HG03432 (cell line): ENCODE results near the gene IL12RB2.

ENCODE experiments used
- ATAC-seq: cut with Tn5 transposase; IDR thresholded peaks from one replicate; pipeline ENCODE4 v1.9.1; 2021; ENCODE audit warnings: mild to moderate bottlenecking, moderate library complexity; ENCODE audit not compliant: unreplicated experiment

IL12RB2 gene

DNA sequence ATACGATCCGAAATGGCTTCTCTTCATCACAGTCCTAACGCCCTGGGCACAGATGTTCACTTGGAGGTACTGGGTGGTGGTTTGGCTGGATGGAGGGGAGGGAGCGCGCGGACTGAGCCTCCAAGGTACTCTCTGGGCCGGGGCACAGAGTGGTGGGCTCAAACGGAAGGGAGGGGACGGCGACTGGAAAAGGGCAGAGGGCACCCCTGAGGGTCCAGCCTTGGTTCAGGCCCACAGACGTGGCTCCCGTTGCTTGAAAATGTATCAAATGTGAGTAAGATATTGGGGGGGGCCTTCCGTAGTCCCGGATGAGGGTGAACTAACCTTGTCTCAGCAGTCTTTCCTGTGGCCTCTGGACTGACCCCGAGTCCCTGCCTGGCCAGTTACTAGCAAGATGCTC is 463 bp downstream of the IL12RB2 start:
- peak; percentile 15 for ATAC-seq

DNA sequence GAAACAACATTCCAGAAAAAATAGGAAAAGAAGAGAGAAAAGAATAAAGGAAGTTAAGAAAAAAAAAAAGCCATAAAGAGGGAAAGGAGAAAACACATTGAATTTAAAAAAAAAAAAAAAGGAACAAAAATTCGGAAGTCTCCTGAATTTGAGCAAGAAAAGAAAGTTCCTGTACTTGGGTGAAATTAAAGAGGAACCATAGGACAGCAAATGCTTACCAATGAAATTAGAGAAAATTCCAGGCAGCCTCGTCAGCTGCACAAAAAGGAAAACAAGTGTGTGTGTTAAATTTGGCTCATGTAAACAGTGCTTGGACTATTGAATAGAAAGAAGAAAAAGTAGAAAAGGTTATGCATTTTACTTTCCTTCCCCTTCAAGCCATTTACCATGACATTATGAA is 4.9 kb downstream of the IL12RB2 start:
- no peak for ATAC-seq

DNA sequence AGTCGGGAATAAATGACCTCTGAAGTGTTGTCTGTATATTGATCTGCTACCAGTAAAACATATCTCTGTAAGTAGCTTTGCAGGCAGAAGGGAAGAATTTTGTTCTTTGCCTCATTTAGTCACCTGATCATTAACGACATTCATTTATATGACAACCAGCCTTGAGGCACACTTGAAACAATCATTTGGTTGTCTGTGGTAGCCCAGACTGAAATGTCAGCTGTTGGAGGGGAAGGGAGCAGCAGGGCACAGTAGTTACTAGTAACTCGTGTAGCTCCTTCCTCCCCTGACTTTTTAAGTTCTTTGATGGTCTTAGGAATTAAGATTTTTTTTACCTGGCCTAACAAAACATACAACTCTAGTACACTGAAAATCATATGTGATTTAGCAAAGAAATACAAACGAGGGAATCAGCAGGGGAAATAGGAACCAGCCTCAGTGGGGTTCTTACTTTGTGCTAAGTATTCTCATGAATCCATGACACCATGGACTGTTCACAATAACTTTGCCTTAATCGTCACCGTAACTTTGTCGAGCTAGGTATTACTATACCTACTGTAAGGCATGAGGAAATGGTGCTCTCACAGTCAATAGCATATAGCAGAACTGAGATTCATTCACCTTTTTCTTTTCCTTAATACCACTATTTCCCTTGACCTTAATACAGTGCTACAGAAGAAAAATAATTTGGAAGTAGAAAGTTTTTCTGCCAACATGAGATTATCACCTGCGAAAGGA is 6.4 kb downstream of the IL12RB2 start:
- ATAC-seq: no peak

DNA sequence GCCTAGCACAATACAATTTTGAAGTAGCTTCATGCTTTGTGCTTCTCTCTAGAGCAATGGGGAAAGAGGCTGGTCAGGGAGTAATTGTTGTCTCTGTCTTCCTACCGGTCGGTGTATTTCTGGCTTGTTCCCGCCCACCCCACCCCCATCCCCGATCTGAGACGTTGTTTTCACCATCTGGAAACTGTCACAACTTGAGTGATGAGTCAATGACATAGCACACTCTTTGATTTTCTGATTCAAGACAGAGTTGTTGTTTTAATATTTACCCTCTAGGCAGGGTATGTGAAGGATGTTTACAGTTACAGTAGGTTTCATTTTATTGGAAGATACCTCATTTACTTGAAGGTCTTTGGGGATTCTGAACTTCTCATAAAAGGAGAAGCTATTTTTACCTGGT is 7.0 kb downstream of the IL12RB2 start:
- ATAC-seq: no peak

DNA sequence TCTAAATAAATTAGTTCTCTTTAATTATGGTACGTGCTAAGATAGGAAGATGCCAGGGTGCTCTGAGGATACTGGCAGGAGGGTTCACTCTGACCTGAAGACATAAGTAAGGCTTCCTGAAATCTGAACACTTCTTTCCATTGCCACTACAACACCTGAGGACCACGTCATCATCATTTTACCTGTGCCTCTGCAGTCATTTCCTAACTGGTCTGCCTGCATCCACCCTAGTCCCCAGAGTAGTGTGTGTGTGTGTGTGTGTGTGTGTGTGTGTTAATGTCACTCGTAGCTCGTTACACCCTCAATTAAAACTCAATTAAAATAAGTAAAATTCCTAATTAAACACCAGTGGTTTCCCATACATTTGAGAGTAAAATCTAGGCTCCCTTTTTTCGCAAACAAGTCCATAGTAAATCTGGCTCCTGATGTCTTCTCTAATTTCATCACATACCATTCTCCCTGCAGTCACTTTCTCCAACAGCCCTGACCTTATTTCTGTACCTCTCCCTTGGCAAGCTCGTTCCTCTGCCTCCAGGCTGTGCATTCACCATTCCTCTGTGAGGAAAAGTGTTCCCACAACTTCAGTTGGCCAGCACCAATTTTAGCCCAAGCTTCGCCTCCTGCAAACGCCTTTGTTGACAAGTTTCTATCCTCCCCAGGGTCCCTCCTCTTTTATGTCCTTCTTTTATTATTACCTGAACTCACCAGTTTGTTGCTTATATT is 8.7 kb downstream of the IL12RB2 start:
- ATAC-seq: no peak

DNA sequence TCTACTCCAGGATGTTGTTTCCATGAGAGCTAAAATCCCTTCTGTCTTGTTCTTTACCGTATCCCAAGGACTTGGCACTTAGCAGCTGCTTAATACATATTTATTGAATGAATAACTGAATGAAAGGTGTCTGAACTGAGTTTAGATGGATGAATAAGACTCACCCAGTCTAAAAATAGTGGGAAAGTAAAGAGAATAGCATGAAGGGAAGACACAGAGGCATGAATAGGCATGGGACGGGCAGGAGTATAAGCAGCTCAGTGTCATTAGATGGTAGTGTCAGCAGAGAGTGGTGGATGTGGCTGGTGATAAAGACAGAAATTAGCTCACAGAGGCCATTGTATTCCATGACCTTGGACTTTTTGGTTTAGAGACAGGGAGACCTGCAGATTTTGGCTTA is 9.2 kb downstream of the IL12RB2 start:
- no peak for ATAC-seq

DNA sequence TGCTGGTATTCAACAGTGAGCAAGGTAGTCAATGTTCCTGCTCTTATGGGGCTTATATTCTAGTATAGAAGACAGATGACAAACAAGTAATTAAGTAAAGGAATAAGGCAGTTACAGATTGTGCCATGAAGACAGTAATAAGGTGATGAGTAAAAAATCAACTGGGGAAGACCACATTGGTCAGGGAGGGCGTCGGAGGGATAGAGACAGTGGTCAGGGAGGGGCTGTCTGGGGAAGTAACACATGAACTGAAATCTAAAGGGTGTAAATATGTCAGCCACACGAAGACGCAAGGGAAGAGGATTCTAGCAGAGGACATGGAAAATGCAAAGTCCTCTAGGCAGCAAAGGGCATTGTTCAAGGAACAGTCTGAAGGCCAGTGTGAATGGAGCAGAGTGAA is 10.1 kb downstream of the IL12RB2 start:
- ATAC-seq: no peak

DNA sequence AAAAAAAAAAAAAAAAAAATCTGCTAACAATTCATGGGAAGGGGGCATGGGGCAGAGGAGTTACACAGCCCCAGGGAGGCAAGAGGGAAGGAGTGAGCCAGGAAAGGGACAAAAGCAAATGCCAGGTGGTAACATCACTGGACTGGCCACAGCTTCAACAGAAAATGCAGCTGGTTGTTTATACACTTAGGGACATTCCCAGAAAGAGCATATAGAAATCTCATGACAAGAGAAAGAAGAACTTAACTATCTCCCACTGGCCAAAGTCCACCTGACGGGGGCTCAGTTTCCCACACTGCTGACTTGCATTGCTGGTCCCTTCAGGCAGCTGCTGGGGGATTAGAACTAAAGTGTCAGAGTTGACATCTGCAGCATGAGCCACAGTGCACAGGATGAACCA is 14.8 kb downstream of the IL12RB2 start:
- ATAC-seq: no peak

DNA sequence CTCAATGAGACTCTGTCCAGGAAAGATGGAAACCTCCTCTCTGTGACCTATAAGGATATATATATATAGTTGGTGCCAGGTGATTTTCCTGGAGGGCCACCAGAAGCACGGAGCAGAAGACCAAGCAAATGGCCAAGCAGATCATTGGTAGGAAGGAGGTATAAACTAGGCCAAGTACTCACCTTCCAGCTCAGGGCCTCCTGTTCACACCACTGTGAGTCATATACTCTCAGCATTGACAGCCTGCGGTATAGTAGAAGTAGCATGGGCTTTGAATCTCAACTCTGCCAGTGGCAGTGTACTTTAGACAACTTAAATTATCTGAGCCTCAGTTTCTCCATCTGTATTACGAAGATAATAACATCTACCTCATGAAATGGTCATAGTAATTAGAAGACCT is 15.4 kb downstream of the IL12RB2 start:
- no peak for ATAC-seq

DNA sequence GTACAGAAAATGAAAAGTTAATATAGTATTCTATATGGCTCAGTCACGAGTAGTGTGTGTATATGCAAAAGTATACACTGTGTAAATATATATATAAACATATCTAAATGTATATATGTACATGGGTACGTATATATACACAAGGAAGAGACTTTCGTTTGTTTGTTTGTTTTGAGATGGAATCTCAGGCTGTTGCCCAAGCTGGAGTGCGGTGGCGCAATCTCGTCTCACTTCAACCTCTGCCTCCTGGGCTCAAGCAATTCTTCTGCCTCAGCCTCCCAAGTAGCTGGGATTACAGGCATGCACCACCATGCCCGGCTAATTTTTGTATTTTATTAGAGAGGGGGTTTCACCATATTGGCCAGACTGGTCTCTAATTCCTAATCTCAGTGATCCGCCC is 16.4 kb downstream of the IL12RB2 start:
- no peak for ATAC-seq

DNA sequence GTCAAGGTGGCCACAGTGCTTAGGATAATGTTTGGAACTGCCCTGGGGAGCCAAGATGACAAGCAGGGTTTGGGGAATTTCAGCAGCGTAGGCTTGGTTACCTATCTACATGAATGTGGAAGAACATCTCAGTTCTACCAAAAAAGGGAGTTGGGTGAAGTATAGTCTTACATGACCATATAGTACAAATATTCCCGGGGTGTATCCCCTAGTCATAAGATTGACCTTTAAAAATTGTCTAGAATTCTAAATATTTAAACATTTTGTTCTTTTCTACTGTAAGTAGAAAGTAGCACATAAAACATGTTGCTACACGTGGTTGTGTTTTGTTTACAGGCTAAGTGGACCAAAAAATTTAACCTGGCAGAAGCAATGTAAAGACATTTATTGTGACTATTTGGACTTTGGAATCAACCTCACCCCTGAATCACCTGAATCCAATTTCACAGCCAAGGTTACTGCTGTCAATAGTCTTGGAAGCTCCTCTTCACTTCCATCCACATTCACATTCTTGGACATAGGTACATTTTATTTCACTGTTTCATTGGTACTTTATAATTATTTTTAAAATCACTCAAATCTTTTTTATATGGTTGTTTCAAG is 20.3 kb downstream of the IL12RB2 start:
- ATAC-seq: no peak

DNA sequence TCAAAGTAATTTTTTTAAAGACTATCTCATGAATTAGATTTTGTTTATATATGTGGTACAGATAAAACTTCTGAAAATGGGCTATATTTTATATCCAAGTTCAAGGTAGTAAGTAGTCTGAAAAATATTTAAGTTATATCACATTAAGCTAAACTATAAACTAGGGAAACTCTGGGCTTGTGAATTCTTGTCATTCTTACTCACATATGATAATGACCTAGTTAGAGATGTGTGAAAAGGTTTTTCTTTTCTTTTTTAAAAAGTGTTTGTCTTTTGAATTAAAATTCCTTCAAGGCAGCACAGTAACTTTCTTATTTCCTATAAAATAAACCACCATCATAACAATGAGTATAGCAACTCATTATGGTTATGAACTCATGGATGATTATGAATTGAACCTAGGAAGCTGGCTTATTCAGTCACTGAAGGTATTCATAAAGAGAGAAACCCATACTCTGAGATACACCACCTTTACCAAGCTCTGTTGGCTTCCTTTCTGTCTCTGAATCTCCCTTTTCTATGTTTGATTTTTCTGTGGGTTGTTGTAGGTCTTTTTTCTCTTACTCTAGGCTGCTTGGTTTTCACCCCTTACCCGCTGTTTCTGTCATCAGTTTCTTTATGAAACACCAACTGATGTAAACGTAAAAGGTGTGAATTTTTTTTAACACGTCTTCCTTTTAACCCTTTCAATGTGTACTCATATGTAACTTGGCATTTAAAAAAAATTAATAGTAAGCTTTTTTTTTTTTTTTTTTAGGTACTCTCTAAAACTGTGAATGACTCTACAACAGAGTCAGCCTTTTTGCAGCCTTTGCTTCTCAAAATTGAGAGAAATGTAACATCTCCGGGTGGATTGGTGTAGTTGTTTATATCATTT is 25.2 kb downstream of the IL12RB2 start:
- ATAC-seq: peak; percentile 98

DNA sequence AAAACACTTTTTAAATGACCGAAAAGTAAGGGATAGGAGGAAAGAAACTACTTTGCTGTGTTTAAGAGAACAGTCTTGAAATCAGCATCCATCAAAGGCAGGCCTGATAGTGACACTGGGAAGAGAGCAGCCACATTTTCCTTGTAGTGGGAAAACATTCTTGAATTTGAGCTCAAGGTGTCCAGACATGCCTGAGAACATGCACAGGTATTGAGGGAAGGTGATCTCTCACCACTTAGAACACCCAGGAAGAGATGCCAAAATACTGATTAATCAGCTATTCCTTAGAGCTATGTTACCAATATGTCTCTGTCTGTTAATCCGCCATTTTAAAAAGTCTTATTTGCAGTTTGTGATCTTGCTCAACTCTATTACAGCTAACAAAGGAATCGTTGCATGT is 25.9 kb downstream of the IL12RB2 start:
- ATAC-seq: no peak

DNA sequence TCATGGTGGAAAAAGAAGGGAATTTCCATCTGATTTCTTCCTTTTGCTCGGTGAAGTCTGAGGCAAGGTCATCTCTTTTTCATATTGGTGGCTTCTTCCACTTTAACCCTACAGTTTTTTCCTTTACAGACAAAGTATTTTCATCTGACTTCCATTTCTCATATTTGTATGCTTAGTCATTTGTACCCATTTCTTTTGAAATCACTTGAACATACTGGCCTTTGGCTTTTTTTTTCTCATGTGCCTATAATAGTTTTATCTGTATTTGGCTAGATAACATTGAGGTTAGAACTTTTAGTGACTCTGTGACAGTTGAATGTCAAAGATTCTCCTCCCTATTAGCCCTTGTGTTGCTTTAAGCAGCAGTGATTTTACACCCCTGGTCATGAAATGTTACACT is 27.7 kb downstream of the IL12RB2 start:
- no peak for ATAC-seq

DNA sequence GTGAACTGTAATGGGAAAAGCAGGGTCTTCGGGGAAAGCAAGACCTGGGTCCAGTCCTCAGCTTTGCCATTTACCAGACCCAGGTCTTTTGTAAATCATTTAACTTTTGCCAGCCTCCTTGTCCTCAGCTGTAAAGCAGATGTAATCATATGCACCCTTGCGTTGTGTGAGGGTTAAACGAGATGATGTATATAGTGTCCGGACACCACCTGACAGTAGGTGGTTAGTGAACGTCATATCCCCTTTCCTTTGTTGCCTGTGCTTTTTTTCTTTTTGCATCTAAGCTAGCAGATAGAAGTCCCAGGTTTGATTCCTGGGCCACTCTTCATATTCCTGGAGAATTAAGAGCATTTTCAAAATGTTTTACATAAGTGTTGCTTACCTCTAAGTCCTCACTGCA is 28.5 kb downstream of the IL12RB2 start:
- ATAC-seq: no peak

DNA sequence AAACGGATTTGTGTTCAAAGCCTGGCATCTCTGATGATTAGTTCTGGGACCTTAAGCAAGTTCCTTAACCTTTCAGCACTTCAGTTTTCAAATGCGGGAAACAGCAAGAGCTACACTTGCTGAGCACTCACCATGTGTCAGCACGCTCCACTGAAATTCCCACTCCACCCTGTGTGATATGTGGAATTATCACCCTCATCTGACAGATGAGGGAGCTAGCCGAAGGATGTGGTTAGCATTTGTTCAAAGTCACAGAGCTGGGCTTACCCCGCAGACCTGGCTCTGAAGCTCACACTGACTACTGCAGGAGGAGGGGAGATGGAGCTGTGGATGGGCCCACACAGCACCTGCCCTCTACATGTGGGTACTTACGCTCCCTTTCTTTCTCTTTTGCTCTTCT is 29.1 kb downstream of the IL12RB2 start:
- no peak for ATAC-seq

DNA sequence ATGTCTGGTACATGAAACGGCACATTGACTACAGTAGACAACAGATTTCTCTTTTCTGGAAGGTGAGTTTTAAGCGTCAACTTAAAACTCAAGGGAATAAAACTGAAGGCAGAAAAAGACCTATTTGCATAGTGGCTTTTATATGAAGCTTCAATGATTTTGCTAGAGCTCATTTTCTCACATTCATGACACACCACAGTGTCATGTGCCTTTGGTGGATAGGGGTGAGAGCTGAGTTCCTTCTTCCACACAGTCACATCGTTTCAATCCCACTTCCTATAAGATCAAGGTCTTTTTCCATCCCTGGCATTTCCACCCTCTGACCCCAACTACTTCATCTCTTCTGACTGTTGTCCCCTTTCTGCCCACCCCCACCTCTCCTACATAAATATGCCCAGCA is 31.0 kb downstream of the IL12RB2 start:
- ATAC-seq: peak; percentile 47

DNA sequence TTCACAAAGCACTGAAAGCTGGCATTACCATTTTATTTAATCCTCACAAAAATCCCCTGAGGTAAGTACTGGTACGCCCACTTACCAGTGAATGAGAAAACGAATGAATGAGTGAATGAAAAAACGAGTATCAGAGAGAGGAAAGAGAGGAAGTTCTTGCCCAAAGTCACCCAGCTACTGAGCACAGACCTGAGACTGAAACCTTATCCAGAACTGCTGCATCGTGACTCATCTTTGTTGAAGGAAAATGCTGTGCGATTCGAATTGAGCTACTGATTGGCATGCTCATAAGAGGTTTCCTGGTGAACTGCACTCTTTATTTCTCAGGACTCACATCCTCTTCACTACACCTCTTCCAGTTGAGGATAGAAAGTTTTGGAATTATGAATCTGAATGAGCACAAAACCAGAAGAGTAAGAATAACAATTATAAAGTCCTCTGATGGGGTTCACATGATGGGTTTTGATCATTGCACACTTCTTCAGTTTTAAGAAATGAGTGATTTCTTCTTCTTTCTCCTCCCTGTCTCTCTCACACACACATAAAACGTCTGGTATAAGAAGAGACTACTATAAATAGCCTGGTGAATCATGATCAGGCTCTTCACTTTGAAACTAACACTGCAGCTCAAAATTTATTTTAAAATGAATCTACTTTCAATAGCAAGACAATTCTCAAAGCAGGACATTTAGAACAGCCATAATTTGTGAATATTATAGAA is 32.1 kb downstream of the IL12RB2 start:
- peak; percentile 54 for ATAC-seq

DNA sequence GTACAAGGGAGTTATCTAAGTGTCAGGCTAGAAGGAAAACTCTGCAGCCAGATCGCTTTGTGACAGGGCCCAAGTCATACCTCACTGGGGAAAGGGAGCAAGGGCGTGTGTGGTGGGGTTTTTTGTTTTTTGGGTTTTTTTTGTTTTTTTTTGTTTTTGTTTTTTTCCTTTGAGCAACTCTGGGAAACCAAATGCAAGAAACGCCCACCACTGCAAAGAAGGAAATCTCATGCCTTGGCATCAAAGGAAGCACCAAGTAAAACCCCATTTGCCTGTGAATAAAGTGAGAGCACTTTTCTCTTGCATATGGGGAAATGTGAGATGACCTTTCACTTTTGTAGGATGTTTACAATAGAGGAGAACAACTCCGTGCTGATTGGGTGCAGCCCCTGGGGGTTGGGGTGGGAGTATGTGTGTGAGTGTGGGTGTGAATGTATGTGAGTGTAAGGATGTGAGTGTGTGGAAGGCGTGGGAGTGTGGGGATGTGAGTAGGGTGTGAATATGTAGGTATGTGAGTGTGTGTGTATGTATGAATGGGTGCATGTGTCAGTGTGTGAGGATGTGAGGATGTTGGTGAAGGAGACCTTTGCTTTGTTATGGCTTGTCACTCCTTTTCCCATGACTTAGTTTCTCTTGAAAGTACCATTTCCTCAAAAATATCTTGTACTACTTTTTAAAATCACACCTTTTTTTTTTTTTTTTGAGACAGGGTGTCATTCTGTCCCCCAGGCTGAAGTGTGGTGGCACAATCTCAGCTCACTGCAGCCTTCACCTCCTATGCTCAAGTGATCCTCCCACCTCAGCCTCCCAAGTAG is 34.6 kb downstream of the IL12RB2 start:
- peak; percentile 31 for ATAC-seq

DNA sequence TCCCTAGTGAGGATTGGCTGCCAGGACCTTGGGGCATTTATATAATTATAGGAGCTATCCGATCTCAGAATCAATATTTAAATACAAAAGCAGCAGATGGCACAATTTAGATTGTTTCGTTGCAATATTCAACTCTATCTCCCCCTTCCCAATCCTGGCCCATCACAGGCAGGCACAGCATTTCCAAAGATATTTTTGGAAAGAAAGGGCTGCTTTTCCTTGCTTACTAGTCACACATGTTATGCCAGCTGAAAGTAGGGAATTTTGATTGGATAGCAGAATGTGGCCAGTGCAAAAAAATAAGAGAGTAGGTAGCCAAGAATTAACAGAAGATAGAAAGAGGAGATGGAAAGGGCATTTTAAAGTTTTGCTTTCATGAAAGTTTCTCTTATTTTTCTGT is 37.9 kb downstream of the IL12RB2 start:
- no peak for ATAC-seq
